Measurements from ENCODE around the gene ZNF772.

Gene ZNF772

GRCh38 chr19:57438925-57439324 is 38.4 kb downstream of the ZNF772 start:
- H3K4me3 ChIP-seq (replicated peaks in 1 of 2; ENCODE audit: low read depth in 2 of 2, low read length in 2 of 2): no peak overlapping the region

GRCh38 chr19:57437931-57438330 is 39.4 kb downstream of the ZNF772 start:
- peak in 1 of 2 donors; percentile 9 for DNase-seq (ENCODE audit: low read depth in 2 of 2)
- TF ChIP-seq CTCF (IDR thresholded peaks at IDR 0.05; ENCODE audit: low read depth, low read length): no peak

More at GRCh38 chr19:57438925-57439324, 38.4 kb downstream of the ZNF772 start:
- TF ChIP-seq CTCF (IDR thresholded peaks at IDR 0.05; ENCODE audit: low read depth, low read length): no peak
- DNase-seq (ENCODE audit: low read depth in 2 of 2): no peak

GRCh38 chr19:57436417-57436816 is 40.9 kb downstream of the ZNF772 start:
- no peak for DNase-seq (ENCODE audit: low read depth in 2 of 2)
- peak overlapping the region; percentile 63 to 93 for H3K4me3 ChIP-seq (replicated peaks in 1 of 2; ENCODE audit: low read depth in 2 of 2, low read length in 2 of 2)
- no peak for TF ChIP-seq CTCF (IDR thresholded peaks at IDR 0.05; ENCODE audit: low read depth, low read length)

More at GRCh38 chr19:57437931-57438330, 39.4 kb downstream of the ZNF772 start:
- no peak overlapping the region for H3K4me3 ChIP-seq (replicated peaks in 1 of 2; ENCODE audit: low read depth in 2 of 2, low read length in 2 of 2)

- H3K4me3 ChIP-seq (replicated peaks in 1 of 2; ENCODE audit: low read depth in 2 of 2, low read length in 2 of 2): peak within 1 kb of the TSS; percentile 63 to 93
- peak; percentile 98 to 99 for DNase-seq (ENCODE audit: low read depth in 2 of 2)
- TF ChIP-seq CTCF (IDR thresholded peaks at IDR 0.05; ENCODE audit: low read depth, low read length): no peak
Measured at GRCh38 chr19:57435062-57435978, 42.0 kb downstream of the ZNF772 start, which contains the start of gene ZNF749. ZNF749 (plus strand) TSS chr19:57435325; CDS start chr19:57435579, 254 bp downstream.

- TF ChIP-seq CTCF (IDR thresholded peaks at IDR 0.05; ENCODE audit: low read depth, low read length): no peak
- DNase-seq (ENCODE audit: low read depth in 2 of 2): peak in 1 of 2 donors; percentile 57
Measured at GRCh38 chr19:57434386-57435061, 42.8 kb downstream of the ZNF772 start.

GRCh38 chr19:57421037-57421436 is 56.3 kb downstream of the ZNF772 start:
- TF ChIP-seq CTCF (IDR thresholded peaks at IDR 0.05; ENCODE audit: low read depth, low read length): no peak
- H3K4me3 ChIP-seq (replicated peaks in 1 of 2; ENCODE audit: low read depth in 2 of 2, low read length in 2 of 2): no peak overlapping the region
- DNase-seq (ENCODE audit: low read depth in 2 of 2): no peak

More at GRCh38 chr19:57434386-57435061, 42.8 kb downstream of the ZNF772 start:
- peak overlapping the region; percentile 63 to 93 for H3K4me3 ChIP-seq (replicated peaks in 1 of 2; ENCODE audit: low read depth in 2 of 2, low read length in 2 of 2)

All from cardiac fibroblast (primary cell).